ENCODE measurements around the gene DDB1.

GRCh38 chr11:61349916-61350315, 17.0 kb upstream of the DDB1 start:
- TF ChIP-seq POLR2A (IDR thresholded peaks at IDR 0.05; ENCODE audit: low read depth, low read length) (no peak), TAF1 (IDR thresholded peaks at IDR 0.05; ENCODE audit: low read depth, low read length) (no peak), POU2F2 (IDR thresholded peaks at IDR 0.05; ENCODE audit: low read depth, low read length) (no peak), POLR2AphosphoS5 (IDR thresholded peaks at IDR 0.05; ENCODE audit: low read depth, low read length) (no peak), SPI1 (IDR thresholded peaks at IDR 0.05; ENCODE audit: low read depth, low read length) (no peak), PAX5 (IDR thresholded peaks at IDR 0.05; ENCODE audit: insufficient read depth, low read length, severe bottlenecking) (no peak)
